T-cell (primary cell): Measurements from ENCODE around the gene SLC48A1. TPM values are rescaled to one million over a fixed set of nuclear protein-coding genes. Genes with fewer than 3 reads are reported as not detected.

Source experiments
- ATAC-seq, 4 experiments: fragments of 200-7000 bp in 3 of 4; fragments of 150-1000 bp in 1 of 4; cut with Tn5 transposase; replicated peaks in 1 of 4; 1 replicate in 3 of 4; 2 replicates in 1 of 4; pipeline ENCODE4 v1.10.0; 2021; ENCODE audit warnings: moderate library complexity in 3 of 4, mild to moderate bottlenecking in 2 of 4, moderate number of reproducible peaks in 1 of 4
- CTCF ChIA-PET, 2 donors: fragments of 300-600 bp; sonication (Branson Sonifier 250); formaldehyde crosslinking; loops; one replicate each; lab custom pipeline; 2022; ENCODE audit warnings: antibody characterized with exemption in 2 of 2; lab: Charles Lee
- POLR2A ChIA-PET, 2 donors: fragments of 300-600 bp; sonication (Branson Sonifier 250); formaldehyde crosslinking; loops; one replicate each; lab custom pipeline; 2022; ENCODE audit warnings: antibody characterized with exemption in 2 of 2; lab: Charles Lee
- DNase-seq, 35 experiments: peaks; one replicate each; pipeline versions ENCODE4 v3.0.0 to v3.0.0-alpha.2; 2013 to 2023
- H3K27ac ChIP-seq: one replicate; pipeline ENCODE4 v1.5.1; 2013; ENCODE audit warnings: low read length
- H3K27me3 ChIP-seq, 2 experiments: replicated peaks in 1 of 2; 1 replicate in 1 of 2; 2 replicates in 1 of 2; pipeline versions ENCODE4 v1.6.1 to v1.7.0; 2013; ENCODE audit warnings: low read length in 1 of 2, mixed read lengths in 1 of 2; ENCODE audit not compliant: control insufficient read depth in 2 of 2, insufficient read depth in 2 of 2; ENCODE audit errors: extremely low read depth in 1 of 2
- H3K36me3 ChIP-seq, 2 donors: 1 replicate in 1 of 2; 2 replicates in 1 of 2; pipeline versions ENCODE4 v1.6.1 to v1.7.0; 2013; ENCODE audit warnings: low read length in 1 of 2; ENCODE audit not compliant: control insufficient read depth in 2 of 2, insufficient read depth in 1 of 2; ENCODE audit errors: extremely low read depth in 1 of 2
- H3K4me1 ChIP-seq, 2 experiments: 1 replicate in 1 of 2; 2 replicates in 1 of 2; pipeline versions ENCODE4 v1.6.1 to v1.7.0; 2013; ENCODE audit warnings: low read length in 2 of 2, mixed read lengths in 1 of 2; ENCODE audit not compliant: insufficient read depth in 2 of 2, control insufficient read depth in 1 of 2; ENCODE audit errors: extremely low read depth in 1 of 2
- H3K4me3 ChIP-seq, 2 donors: 1 replicate in 1 of 2; 2 replicates in 1 of 2; pipeline versions ENCODE4 v1.5.1 to v1.7.0; 2013; ENCODE audit warnings: mild to moderate bottlenecking in 2 of 2, low read length in 1 of 2, moderate library complexity in 1 of 2; ENCODE audit not compliant: control insufficient read depth in 1 of 2; ENCODE audit errors: extremely low read depth in 1 of 2
- H3K9me3 ChIP-seq: 2 replicates; pipeline ENCODE4 v1.7.0; 2013
- H3K27ac Mint-ChIP-seq, 2 donors: one replicate each; pipeline ENCODE4 v1.8.0; 2020 to 2021; ENCODE audit warnings: mild to moderate bottlenecking in 2 of 2, mixed read lengths in 2 of 2
- H3K27me3 Mint-ChIP-seq, 2 donors: one replicate each; pipeline ENCODE4 v1.8.0; 2021 to 2022; ENCODE audit warnings: mixed read lengths in 2 of 2
- H3K36me3 Mint-ChIP-seq: one replicate; pipeline ENCODE4 v1.8.0; 2021; ENCODE audit warnings: mixed read lengths
- H3K4me1 Mint-ChIP-seq, 3 donors: one replicate each; pipeline ENCODE4 v1.8.0; 2020 to 2022; ENCODE audit warnings: mixed read lengths in 3 of 3, mild to moderate bottlenecking in 1 of 3
- H3K4me3 Mint-ChIP-seq, 3 donors: one replicate each; pipeline ENCODE4 v1.8.0; 2020 to 2022; ENCODE audit warnings: mild to moderate bottlenecking in 3 of 3, mixed read lengths in 3 of 3, moderate library complexity in 3 of 3
- H3K9me3 Mint-ChIP-seq, 3 donors: one replicate each; pipeline ENCODE4 v1.8.0; 2020 to 2022; ENCODE audit warnings: mixed read lengths in 3 of 3
- WGBS: methylation state at CpG from one replicate; pipeline ENCODE4 v1.1.5; 2013; ENCODE audit warnings: missing lambda C conversion rate; ENCODE audit not compliant: insufficient coverage; 5-methylcytosine and 5-hydroxymethylcytosine counted together
- total RNA-seq, 35 experiments: library from RNA in 6 of 35; stranded (reverse) in 6 of 35; fragments of 120-200 nt in 1 of 35; gene quantifications; one replicate each; pipeline versions ENCODE4 v1.2.1 to v1.2.4 and lab custom pipeline; 2013 to 2026

SLC48A1 gene
- total RNA-seq, 5 donors from 2014 or later (not counting 1 experiment from before 2014, with no cell fraction given) = 5.8 to 13.7 (median 10.2) TPM

DNA sequence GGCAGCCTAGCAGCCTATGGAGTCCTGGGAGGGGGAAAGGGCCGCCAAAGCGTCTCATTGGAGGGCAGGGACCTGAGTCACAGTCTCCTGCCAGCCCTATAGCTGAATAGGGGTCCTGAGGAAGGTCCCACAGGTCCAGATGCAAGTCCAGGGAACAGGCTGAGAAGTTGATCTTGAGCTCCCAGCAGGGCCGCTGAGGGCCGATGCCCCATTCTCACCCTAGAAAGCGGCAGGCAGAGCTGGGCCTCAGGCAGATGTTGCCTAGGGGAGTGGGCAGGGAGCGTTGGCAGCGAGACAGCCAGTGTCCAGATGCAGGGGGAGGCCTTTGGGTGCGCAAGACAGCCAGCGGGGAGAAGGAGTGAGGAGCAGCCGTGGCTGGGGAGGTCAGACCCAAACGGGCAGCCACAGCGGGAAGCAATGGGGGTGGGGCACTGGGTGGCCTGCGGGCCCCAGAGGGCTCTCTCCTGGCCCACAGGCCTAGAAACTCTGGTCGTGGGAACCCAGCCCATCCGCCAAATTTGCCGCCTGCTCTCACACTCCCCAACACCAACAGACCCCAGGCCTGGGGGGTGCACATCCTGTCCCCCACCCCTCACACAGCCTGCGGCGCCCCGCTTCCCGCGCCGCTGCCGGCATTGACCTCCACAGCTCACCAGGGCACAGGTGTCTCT is 45.6 kb downstream of the SLC48A1 start:
- no peaks in the 10 kb centered on the region for H3K27me3 ChIP-seq
- H3K4me1 ChIP-seq = peaks cover 53 to 84% of the 10 kb centered on the region in 2 experiments
- H3K4me3 ChIP-seq = peak overlapping the region; percentile 85 to 86
- Mint-ChIP-seq H3K4me1 (peaks cover 81 to 87% (median 86%) of the 10 kb centered on the region in 3 donors), H3K36me3 (peaks cover 4% of the 10 kb centered on the region), H3K4me3 (peak overlapping the region; percentile 90 to 97 (median 95)), H3K9me3 (no peaks in the 10 kb centered on the region), H3K27ac (peak overlapping the region; percentile 90 to 91), H3K27me3 (no peaks in the 10 kb centered on the region)
- CTCF ChIA-PET = interaction anchor here (0.9 to 2.5 kb wide), 8 partner anchors 11 to 76 kb away, joined by 3 to 14 read pairs (median 4); no protein-coding TSS in a partner anchor
- POLR2A ChIA-PET = interaction anchor here (0.7 to 2.0 kb wide), 2 partner anchors 11 to 58 kb away, joined by 3 to 10 read pairs; no protein-coding TSS in a partner anchor
- H3K27ac ChIP-seq = peak overlapping the region; percentile 95
- 2% methylated on average over 14 of the region's 23 CpGs for WGBS
- ATAC-seq = peak; percentile 5 to 8 (median 7)
- H3K9me3 ChIP-seq = no peaks in the 10 kb centered on the region
- peak in 13 of 35 experiments; percentile 20 to 53 (median 32) for DNase-seq
- H3K36me3 ChIP-seq = peaks cover 0 to 4% of the 10 kb centered on the region in 2 donors

- ChIA-PET POLR2A (interaction anchor here in 1 of 2 donors (0.5 to 2.0 kb wide), 2 partner anchors 9 to 11 kb away, joined by 4 to 10 read pairs; no protein-coding TSS in a partner anchor), CTCF (interaction anchor here (1.0 to 2.5 kb wide), 5 partner anchors 11 to 19 kb away, joined by 3 to 14 read pairs (median 6); no protein-coding TSS in a partner anchor)
- Histone ChIP-seq H3K27me3 (no peaks in the 10 kb centered on the region), H3K4me3 (peak overlapping the region; percentile 85 to 86), H3K36me3 (peaks cover 0 to 4% of the 10 kb centered on the region in 2 donors), H3K9me3 (no peaks in the 10 kb centered on the region), H3K27ac (peak overlapping the region; percentile 95), H3K4me1 (peaks cover 54 to 84% of the 10 kb centered on the region in 2 experiments)
- DNase-seq = peak in 4 of 35 experiments; percentile 23 to 52 (median 30)
- no peaks in the 10 kb centered on the region for H3K9me3 Mint-ChIP-seq
- peaks cover 81 to 87% (median 86%) of the 10 kb centered on the region in 3 donors for H3K4me1 Mint-ChIP-seq
- peak overlapping the region; percentile 90 to 91 for H3K27ac Mint-ChIP-seq
- no peaks in the 10 kb centered on the region for H3K27me3 Mint-ChIP-seq
- H3K36me3 Mint-ChIP-seq = peaks cover 4% of the 10 kb centered on the region
- peak overlapping the region; percentile 90 to 97 (median 95) for H3K4me3 Mint-ChIP-seq
- peak; percentile 7 to 28 (median 17) for ATAC-seq
- WGBS = under 1% methylated on average over 57 of the region's 77 CpGs
Measured at GRCh38 chr12:47819138-47819895, 46.3 kb downstream of the SLC48A1 start.

DNA sequence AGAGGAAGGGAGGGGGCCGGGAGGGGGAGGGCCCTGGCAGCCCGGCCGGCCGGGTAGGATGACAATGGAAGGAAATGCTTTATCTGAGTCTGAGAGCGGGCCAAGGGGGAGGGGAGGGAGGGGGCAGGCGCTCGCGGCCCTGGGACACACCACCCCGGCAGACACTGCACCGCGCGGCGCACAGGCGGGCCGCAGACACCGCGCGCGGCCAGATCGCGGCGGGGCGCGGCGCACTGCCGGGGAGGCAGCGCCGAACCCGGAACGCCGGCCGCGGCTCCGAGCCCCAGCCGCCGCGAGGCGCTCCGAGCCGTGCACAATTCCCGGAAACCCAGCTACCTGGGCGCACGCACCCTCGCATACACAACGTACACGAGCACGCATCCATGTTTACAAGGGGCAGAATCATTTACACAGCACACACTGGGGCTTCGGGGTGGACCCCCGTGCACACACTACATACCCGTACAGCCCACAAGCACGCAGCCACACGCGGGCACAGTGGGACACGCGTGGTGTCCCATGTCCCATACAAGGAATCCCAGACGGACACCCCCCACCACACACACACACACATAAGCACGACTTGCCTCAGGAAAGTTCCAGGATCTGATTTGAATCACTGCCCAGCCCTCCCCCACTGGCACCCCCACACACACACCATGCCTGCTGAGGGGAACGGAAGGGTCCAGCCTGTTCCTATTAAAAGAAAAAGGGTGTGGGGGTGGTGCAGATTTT is 47.0 kb downstream of the SLC48A1 start, which contains the start of gene HDAC7:
HDAC7 (minus strand) TSS at position 8 of the 735 bp plus-strand sequence. CDS start 118 bp downstream, outside the sequence.
- Histone ChIP-seq H3K9me3 (no peaks in the 10 kb centered on the region), H3K4me3 (peak within 1 kb of the TSS; percentile 85 to 86), H3K4me1 (peaks cover 52 to 84% of the 10 kb centered on the region in 2 experiments), H3K36me3 (peaks cover 0 to 2% of the 10 kb centered on the region in 2 donors), H3K27me3 (no peaks in the 10 kb centered on the region), H3K27ac (peak within 1 kb of the TSS; percentile 95)
- peak within 1 kb of the TSS; percentile 98 for H3K27ac Mint-ChIP-seq
- DNase-seq = peak; percentile 44 to 82 (median 57)
- ChIA-PET CTCF (interaction anchor here (0.6 to 1.6 kb wide), 4 partner anchors 13 to 76 kb away, joined by 3 to 6 read pairs (median 4); no protein-coding TSS in a partner anchor), POLR2A (interaction anchor here in 1 of 2 donors (0.5 to 2.0 kb wide), 2 partner anchors 10 to 12 kb away, joined by 4 to 10 read pairs; no protein-coding TSS in a partner anchor)
- peak; percentile 65 to 67 (median 67) for ATAC-seq
- H3K4me1 Mint-ChIP-seq = peaks cover 81 to 87% (median 86%) of the 10 kb centered on the region in 3 donors
- H3K27me3 Mint-ChIP-seq = no peaks in the 10 kb centered on the region
- WGBS = under 1% methylated on average over 49 of the region's 58 CpGs
- peak within 1 kb of the TSS; percentile 90 to 97 (median 95) for H3K4me3 Mint-ChIP-seq
- no peaks in the 10 kb centered on the region for H3K9me3 Mint-ChIP-seq
- H3K36me3 Mint-ChIP-seq = peaks cover under 1% of the 10 kb centered on the region

DNA sequence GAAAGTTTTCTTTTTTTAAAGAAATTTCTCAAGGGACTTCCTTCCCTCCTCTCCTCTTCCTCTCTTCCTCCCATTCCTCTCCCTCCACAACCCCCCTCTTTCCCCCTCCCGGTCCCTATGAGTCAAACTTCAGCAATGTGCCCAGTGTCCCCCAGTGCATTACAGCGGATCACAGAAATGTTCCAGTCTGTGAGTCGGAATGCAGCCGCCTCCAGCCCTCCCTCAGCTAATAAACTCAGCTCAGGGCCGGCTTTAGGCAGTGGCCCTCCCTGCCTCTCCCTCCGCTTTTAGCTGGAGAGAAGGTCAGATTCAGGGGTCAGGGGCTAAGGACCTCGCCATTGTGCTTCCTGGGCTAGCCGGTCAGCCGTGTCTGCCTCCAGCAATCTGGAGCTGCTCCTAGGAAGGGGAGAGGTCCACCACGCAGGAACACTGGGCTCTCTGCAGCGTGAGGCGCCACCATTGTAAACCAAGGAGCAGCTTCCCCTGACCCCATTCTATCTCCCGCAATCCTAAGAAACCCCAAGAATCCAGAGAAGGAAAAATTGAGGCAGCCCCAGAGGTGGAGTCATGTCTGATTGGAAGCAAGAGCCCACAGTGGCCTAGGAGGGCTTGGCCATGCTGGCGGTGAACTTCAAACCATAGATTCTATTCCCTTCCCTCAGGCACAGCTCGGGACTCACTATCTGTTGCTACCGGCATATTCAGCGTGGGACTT is 47.8 kb downstream of the SLC48A1 start:
- H3K27me3 ChIP-seq = no peaks in the 10 kb centered on the region
- ATAC-seq (no peak), DNase-seq (no peak)
- Mint-ChIP-seq H3K4me3 (peak overlapping the region; percentile 85 to 88 (median 86)), H3K27me3 (no peaks in the 10 kb centered on the region), H3K36me3 (no peaks in the 10 kb centered on the region), H3K27ac (peak overlapping the region; percentile 98), H3K4me1 (peaks cover 82 to 87% (median 86%) of the 10 kb centered on the region in 3 donors), H3K9me3 (no peaks in the 10 kb centered on the region)
- WGBS = 91% methylated on average over 6 of the region's 17 CpGs
- ChIA-PET POLR2A (interaction anchor here in 1 of 2 donors (0.7 kb wide), 1 partner anchor 63 kb away, joined by 13 read pairs; no protein-coding TSS in a partner anchor), CTCF (interaction anchor here (0.5 to 1.6 kb wide), 6 partner anchors 10 to 80 kb away, joined by 3 to 6 read pairs (median 4); no protein-coding TSS in a partner anchor)
- peaks cover 0 to 2% of the 10 kb centered on the region in 2 donors for H3K36me3 ChIP-seq
- peak overlapping the region; percentile 60 to 85 for H3K4me3 ChIP-seq
- peaks cover 57 to 84% of the 10 kb centered on the region in 2 experiments for H3K4me1 ChIP-seq
- H3K9me3 ChIP-seq = no peaks in the 10 kb centered on the region
- peak overlapping the region; percentile 86 for H3K27ac ChIP-seq

DNA sequence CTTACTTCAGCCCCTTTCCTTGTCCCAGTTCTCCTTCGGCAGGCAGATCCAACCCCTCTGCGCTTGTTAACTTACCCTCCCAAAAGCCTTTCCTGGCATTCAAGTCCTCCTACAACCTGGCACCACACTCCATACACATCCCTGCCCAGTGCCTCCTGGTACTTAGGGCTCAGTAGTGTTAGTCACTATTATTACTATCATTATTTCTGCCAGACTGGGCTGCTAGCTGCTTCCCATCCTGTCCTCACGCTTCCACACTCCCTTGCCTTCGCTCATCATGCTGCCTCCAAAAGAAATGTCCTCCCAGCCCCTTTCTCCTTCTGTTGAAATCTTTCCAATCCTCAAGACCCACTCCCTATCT is 48.3 kb downstream of the SLC48A1 start:
- H3K36me3 ChIP-seq = no peaks in the 10 kb centered on the region
- CTCF ChIA-PET = interaction anchor here (0.5 to 1.3 kb wide), 2 partner anchors 77 to 80 kb away, joined by 3 to 4 read pairs; no protein-coding TSS in a partner anchor
- H3K4me1 ChIP-seq = peaks cover 56 to 84% of the 10 kb centered on the region in 2 experiments
- ATAC-seq = no peak
- WGBS = 100% methylated on average over 2 of the region's 4 CpGs
- Mint-ChIP-seq H3K27me3 (no peaks in the 10 kb centered on the region), H3K36me3 (no peaks in the 10 kb centered on the region), H3K27ac (peak overlapping the region; percentile 98), H3K9me3 (no peaks in the 10 kb centered on the region), H3K4me3 (peak overlapping the region; percentile 85 to 88 (median 86)), H3K4me1 (peaks cover 83 to 87% (median 86%) of the 10 kb centered on the region in 3 donors)
- POLR2A ChIA-PET = no interaction called here
- no peak for DNase-seq
- no peak overlapping the region for H3K4me3 ChIP-seq
- no peaks in the 10 kb centered on the region for H3K27me3 ChIP-seq
- no peaks in the 10 kb centered on the region for H3K9me3 ChIP-seq
- H3K27ac ChIP-seq = peak overlapping the region; percentile 86
